Dermis microvascular lymphatic vessel endothelial cell (primary cell): Measurements from ENCODE around the gene TAF11L4. TPM values are rescaled to one million over a fixed set of nuclear protein-coding genes. Genes with fewer than 3 reads are reported as not detected.
"Not testable (repeated sequence)": the region's sequence is repeated elsewhere in the genome, so short reads cannot be mapped to it uniquely, and the experiment has no call there.

Experiments used
- DNase-seq, 2 donors: peaks; one replicate each; pipeline versions ENCODE4 v3.0.0 to v3.0.0-alpha.2; 2010; ENCODE audit warnings: low read depth in 2 of 2
- total RNA-seq: library from RNA; depleted of rRNA; stranded (reverse); fragments of >200 nt; gene quantifications from 2 replicates; pipeline ENCODE4 v1.2.1, GENCODE V29; 2014

Gene TAF11L4
- not detected in 2 replicates for total RNA-seq

DNA sequence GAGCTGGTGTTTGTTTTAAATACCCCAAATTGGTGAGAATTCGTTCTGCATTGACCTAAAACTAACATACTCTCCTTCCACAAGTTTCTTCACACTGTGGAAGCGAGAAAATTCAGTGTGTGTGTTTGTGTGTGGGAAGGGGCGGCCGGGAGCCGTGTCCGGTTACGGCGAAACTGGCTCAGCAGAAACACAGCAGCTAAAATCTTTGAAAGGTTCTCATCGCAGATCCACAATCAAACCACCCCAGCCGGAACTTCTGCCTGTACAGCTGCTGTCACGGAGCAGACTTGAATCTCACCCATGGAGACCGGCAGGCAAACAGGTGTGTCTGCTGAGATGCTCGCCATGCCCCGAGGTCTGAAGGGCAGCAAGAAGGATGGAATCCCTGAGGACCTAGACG is at the start of gene TAF11L4:
Gene TAF11L4 (plus strand): TSS at position 301 of the 400 bp plus-strand sequence.
- not testable (repeated sequence) for DNase-seq

DNA sequence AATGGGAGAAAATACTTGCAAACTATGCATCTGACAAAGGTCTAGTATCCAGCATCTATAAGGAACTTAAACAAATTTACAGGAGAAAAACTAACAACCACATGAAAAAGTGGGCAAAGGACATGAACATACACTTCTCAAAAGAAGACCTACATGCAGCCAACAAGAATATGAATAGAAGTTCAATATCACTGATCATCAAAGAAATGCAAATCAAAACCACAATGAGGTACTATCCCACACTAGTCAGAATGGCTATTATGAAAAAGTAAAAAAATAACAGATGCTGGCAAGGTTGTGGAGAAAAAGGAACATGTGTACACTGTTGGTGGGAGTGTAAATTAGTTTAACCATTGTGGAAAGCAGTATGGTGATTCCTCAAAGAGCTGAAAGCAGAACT is 46.5 kb upstream of the TAF11L4 start:
- DNase-seq: not testable (repeated sequence)

DNA sequence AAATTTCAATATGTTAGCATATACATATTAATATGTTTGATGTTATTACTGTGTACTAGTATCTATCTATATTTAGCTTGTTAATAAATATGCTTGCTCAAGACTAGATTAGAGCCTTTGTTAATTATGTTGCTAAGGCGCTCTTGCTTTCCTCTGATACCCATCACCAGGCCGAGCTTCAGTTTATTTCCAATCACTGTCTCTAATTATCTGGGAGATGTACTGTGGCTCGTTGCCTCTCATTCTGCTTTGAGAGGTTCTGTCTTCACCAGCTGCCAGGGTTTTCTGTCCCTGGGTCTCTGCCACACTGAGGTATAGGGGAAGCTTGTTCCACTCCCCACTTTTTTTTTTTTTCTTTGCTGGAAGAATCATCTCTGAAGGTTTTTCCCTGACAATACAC is 44.6 kb upstream of the TAF11L4 start:
- no peak for DNase-seq

DNA sequence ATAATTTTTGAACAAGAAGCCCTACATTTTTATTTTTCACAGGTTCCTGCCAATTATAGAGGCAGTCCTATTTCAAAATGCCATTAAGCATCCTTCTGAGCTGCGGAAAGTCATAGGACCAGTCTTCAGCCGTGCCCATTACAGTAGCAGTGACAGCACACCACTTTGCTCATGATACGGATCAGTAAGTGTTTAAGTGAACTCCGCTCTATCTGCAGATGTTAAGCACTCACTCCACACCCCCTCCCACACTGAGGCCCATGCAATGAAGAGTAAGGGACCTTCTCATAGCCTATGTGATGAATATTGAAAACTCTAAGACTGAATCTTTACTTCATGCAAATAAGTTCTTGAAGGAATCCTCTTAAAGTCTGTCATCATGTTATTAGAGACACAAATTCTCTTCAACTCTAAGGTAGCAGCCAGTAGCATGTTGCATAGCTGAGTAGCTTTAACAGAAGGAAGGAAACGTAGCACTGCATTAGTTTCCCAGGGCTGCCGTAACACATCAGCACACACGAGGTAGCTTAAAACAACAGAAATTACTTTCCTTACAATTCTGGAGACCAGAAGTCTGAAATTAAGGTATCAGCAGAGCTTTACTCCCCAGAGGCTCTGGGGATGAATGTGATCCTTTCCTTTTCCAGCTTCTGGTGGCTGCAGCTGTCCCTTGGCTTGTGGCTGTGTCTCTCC is 43.9 kb upstream of the TAF11L4 start:
- no peak for DNase-seq

DNA sequence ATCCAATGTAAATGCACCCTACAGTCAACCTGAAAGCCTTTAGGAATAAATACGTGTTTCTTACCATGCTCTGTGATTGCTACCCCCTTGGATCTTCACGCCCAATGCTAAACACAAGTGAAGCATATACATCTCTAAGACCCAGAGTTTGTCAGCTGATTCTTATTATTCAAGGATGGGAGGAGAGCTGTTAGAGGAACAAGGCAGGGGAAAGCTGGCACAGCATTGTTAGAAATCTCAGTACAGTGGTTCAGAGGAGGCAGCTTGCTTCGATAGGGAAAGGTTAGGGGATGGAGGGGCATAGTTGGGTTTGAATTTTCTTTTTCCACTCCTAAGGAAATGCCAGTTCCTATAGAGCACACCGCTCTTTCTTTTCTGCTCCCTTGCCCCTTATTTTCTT is 40.2 kb upstream of the TAF11L4 start:
- no peak for DNase-seq

GRCh38 chr5:17482790-17483189 is 38.8 kb upstream of the TAF11L4 start:
- no peak for DNase-seq

DNA sequence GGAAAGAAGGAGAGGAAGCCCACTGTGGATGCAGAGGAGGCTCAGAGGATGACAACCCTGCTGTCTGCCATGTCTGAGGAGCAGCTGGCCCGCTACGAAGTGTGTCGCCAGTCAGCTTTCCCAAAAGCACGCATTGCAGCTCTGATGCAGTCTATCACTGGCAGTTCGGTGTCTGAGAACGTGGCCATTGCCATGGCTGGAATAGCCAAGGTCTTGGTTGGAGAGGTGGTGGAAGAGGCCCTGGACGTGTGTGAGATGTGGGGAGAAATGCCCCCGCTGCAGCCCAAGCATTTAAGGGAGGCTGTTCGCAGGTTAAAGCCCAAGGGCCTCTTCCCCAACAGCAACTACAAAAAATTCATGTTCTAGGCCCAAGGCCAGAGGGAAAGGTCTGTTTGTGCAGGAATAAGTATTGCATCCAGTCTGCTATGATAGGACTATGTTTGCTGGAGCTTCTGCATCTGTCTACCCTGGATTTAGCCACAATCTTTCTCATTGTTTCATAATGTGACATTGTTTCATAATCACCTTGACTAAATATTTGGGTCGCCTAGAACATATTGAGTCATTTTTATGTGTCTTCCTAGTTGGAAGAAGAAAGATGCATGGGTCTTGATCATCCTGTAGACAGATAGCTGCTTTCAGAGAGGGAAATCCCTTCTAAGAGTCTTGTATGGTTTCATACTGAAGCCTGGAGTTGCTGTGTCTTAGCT is 35.0 kb upstream of the TAF11L4 start:
- not testable (repeated sequence) for DNase-seq

DNA sequence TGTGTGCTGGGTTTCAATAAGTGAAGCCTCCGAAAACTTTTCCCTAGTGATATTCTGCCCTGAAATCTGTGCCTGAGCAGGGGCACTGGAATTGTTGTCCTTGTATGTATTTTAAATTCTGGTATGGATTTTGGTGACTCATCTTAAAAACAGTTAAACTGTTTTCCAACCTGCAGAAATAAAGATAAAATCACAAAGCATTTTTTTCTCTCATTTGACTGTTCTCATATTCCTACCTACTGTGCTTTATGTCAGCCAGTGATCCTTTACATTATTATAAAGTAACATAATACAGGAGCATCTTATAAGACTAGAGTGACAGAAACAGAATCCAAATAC is 34.5 kb upstream of the TAF11L4 start:
- DNase-seq: no peak

DNA sequence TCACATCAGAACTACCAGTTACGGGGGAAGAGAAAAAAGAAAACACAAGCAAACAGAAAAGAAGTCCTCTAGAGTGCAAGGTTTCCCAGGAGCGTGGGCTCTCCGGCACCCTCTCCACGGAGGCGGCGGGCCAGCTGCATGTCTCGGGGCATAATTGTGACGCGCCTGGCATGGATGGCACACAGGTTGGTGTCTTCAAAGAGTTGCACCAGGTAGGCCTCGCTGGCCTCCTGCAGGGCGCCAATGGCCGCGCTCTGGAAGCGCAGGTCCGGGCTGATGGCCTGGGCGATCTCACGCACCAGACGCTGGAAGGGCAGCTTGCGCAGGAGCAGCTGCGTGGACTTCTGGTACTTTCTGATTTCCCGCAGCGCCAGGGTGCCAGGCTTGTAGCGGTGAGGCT is 30.3 kb upstream of the TAF11L4 start:
- not testable (repeated sequence) for DNase-seq

DNA sequence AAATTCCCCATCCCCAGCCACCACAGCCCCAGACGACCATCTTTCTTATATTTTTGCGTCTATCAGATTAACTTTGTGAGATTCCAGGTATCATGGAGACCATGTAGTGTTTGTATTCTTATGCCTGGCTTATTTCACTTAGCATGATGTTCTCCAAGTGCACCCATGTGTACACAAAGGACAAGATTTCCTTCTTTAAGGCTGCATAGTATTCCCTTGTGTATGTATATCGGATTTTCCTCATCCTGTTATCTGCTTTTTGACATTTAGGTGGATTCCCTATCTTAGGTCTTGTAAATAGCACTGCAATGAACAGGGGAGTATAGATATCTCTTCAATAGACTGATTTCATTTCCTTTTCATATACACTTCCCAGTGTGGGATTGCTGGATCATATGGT is 28.8 kb upstream of the TAF11L4 start:
- DNase-seq: no peak

GRCh38 chr5:17497446-17497845 is 24.2 kb upstream of the TAF11L4 start:
- DNase-seq: no peak

GRCh38 chr5:17497931-17498330 is 23.7 kb upstream of the TAF11L4 start, which contains the start of gene TAF11L2:
Gene TAF11L2 (plus strand): TSS chr5:17498231.
- not testable (repeated sequence) for DNase-seq

DNA sequence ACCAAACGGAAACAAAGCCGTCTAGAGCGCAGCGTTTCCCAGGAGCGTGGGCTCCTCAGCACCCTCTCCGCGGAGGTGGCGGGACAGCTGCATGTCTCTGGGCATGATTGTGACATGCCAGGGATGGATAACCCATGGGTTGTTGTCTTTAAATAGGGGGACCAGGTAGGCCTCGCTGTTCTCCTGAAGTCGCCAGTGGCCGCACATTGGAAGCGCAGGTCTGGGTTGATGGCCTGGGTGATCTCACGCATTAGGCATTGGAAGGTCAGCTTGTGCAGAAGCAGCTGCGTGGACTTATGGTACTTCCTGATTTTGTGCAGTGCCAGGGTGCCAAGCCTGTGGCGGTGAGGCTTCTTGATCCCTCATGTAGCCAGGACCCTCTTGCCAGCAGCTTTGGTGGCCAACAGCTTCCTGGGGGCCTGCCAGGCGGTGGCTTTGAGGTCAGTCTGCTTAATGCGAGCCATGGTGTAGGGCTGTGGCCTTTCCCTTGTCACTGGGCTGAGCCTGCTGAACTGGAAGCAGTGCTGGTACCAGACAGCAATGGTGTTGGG is 9.8 kb upstream of the TAF11L4 start:
- DNase-seq: no peak

DNA sequence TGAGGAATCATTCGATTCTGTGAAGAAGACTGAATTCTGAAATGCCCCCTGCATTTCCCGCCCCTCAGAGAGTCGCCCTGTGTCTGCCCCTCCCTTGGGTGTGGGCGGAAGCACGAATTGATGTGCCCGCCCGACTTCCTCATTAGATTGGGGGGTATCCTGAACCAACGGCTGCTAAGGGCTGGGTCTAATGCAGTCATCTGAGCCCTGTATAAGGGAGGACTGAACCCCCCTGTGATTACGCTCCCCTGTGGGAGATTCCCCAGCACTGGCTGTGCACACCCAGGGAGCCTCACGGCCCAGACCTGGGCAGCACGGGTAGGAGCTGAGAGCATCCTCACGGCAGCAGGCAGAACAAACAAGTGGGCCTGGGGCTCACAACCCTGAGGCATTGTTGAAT is 4.1 kb upstream of the TAF11L4 start:
- DNase-seq: not testable (repeated sequence)

DNA sequence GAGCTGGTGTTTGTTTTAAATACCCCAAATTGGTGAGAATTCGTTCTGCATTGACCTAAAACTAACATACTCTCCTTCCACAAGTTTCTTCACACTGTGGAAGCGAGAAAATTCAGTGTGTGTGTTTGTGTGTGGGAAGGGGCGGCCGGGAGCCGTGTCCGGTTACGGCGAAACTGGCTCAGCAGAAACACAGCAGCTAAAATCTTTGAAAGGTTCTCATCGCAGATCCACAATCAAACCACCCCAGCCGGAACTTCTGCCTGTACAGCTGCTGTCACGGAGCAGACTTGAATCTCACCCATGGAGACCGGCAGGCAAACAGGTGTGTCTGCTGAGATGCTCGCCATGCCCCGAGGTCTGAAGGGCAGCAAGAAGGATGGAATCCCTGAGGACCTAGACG is 3.5 kb upstream of the TAF11L4 start, which contains the start of gene TAF11L3:
Gene TAF11L3 (plus strand): TSS at position 301 of the 400 bp plus-strand sequence.
- not testable (repeated sequence) for DNase-seq

GRCh38 chr5:17519508-17519907 is 2.1 kb upstream of the TAF11L4 start:
- DNase-seq: not testable (repeated sequence)

DNA sequence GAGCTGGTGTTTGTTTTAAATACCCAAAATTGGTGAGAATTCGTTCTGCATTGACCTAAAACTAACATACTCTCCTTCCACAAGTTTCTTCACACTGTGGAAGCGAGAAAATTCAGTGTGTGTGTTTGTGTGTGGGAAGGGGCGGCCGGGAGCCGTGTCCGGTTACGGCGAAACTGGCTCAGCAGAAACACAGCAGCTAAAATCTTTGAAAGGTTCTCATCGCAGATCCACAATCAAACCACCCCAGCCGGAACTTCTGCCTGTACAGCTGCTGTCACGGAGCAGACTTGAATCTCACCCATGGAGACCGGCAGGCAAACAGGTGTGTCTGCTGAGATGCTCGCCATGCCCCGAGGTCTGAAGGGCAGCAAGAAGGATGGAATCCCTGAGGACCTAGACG is 3.3 kb downstream of the TAF11L4 start, which contains the start of gene TAF11L5:
Gene TAF11L5 (plus strand): TSS at position 301 of the 400 bp plus-strand sequence.
- DNase-seq: not testable (repeated sequence)

GRCh38 chr5:17526504-17526903 is 4.9 kb downstream of the TAF11L4 start:
- peak; percentile 1 to 22 for DNase-seq

DNA sequence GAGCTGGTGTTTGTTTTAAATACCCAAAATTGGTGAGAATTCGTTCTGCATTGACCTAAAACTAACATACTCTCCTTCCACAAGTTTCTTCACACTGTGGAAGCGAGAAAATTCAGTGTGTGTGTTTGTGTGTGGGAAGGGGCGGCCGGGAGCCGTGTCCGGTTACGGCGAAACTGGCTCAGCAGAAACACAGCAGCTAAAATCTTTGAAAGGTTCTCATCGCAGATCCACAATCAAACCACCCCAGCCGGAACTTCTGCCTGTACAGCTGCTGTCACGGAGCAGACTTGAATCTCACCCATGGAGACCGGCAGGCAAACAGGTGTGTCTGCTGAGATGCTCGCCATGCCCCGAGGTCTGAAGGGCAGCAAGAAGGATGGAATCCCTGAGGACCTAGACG is 6.8 kb downstream of the TAF11L4 start, which contains the start of gene TAF11L6:
Gene TAF11L6 (plus strand): TSS at position 301 of the 400 bp plus-strand sequence.
- not testable (repeated sequence) for DNase-seq
